Measurements from ENCODE around the gene TBC1D19. TPM values are rescaled to one million over a fixed set of nuclear protein-coding genes. Genes with fewer than 3 reads are reported as not detected.
A peak's percentile ranks its signal among the peaks of the same experiment; 100 is the strongest.

Gene TBC1D19
- total RNA-seq, 1 donor from 2014 or later, result 9.7 TPM

- Histone ChIP-seq H3K27me3 (ENCODE audit: control insufficient read depth, insufficient read depth, low read length) (no peaks in the 10 kb centered on the region), H3K36me3 (ENCODE audit: control insufficient read depth, insufficient read depth, low read length) (no peaks in the 10 kb centered on the region), H3K4me3 (ENCODE audit: low read depth, low read length) (no peak overlapping the region)
- no peak for DNase-seq (ENCODE audit: low read depth)
- TF ChIP-seq CTCF (IDR thresholded peaks at IDR 0.05; ENCODE audit: insufficient read depth, low read length, severe bottlenecking), result no peak
- FAIRE-seq, result no peak
These were observed 200.5 kb downstream of the TBC1D19 start for GRCh38 chr4:26784207-26784865.

GRCh38 chr4:26785312-26785711, 201.4 kb downstream of the TBC1D19 start:
- no peaks in the 10 kb centered on the region for H3K27me3 ChIP-seq (ENCODE audit: control insufficient read depth, insufficient read depth, low read length)
- no peak for TF ChIP-seq CTCF (IDR thresholded peaks at IDR 0.05; ENCODE audit: insufficient read depth, low read length, severe bottlenecking)
- FAIRE-seq, result no peak
- H3K4me3 ChIP-seq (ENCODE audit: low read depth, low read length), result no peak overlapping the region
- H3K36me3 ChIP-seq (ENCODE audit: control insufficient read depth, insufficient read depth, low read length), result no peaks in the 10 kb centered on the region
- DNase-seq (ENCODE audit: low read depth), result no peak

GRCh38 chr4:26785810-26786209, 201.9 kb downstream of the TBC1D19 start:
- no peak overlapping the region for H3K4me3 ChIP-seq (ENCODE audit: low read depth, low read length)
- no peaks in the 10 kb centered on the region for H3K27me3 ChIP-seq (ENCODE audit: control insufficient read depth, insufficient read depth, low read length)
- no peak for TF ChIP-seq CTCF (IDR thresholded peaks at IDR 0.05; ENCODE audit: insufficient read depth, low read length, severe bottlenecking)
- no peak for DNase-seq (ENCODE audit: low read depth)
- no peak for FAIRE-seq
- no peaks in the 10 kb centered on the region for H3K36me3 ChIP-seq (ENCODE audit: control insufficient read depth, insufficient read depth, low read length)

GRCh38 chr4:26786916-26787315, 203.0 kb downstream of the TBC1D19 start:
- H3K36me3 ChIP-seq (ENCODE audit: control insufficient read depth, insufficient read depth, low read length), result no peaks in the 10 kb centered on the region
- no peak for TF ChIP-seq CTCF (IDR thresholded peaks at IDR 0.05; ENCODE audit: insufficient read depth, low read length, severe bottlenecking)
- no peaks in the 10 kb centered on the region for H3K27me3 ChIP-seq (ENCODE audit: control insufficient read depth, insufficient read depth, low read length)
- no peak for FAIRE-seq
- no peak overlapping the region for H3K4me3 ChIP-seq (ENCODE audit: low read depth, low read length)
- DNase-seq (ENCODE audit: low read depth), result no peak

GRCh38 chr4:26787461-26788340, 203.8 kb downstream of the TBC1D19 start:
- Histone ChIP-seq H3K27me3 (ENCODE audit: control insufficient read depth, insufficient read depth, low read length) (no peaks in the 10 kb centered on the region), H3K36me3 (ENCODE audit: control insufficient read depth, insufficient read depth, low read length) (no peaks in the 10 kb centered on the region), H3K4me3 (ENCODE audit: low read depth, low read length) (no peak overlapping the region)
- FAIRE-seq (no peak), DNase-seq (ENCODE audit: low read depth) (peak; percentile 93)
- TF ChIP-seq CTCF (IDR thresholded peaks at IDR 0.05; ENCODE audit: insufficient read depth, low read length, severe bottlenecking), result peak; percentile 13

Data from bronchial epithelial cell (primary cell).